H9 (cell line): ENCODE measurements around the gene FNIP1. TPM values are rescaled to one million over a fixed set of nuclear protein-coding genes. Genes with fewer than 3 reads are reported as not detected.

Experiments used
- DNase-seq: peaks from one replicate; pipeline ENCODE4 v3.0.0-alpha.2; 2017
- H2AFZ ChIP-seq: one replicate; pipeline ENCODE4 v1.6.1; 2013; ENCODE audit warnings: mild to moderate bottlenecking, low read length, control low read depth, moderate library complexity
- H2AK5ac ChIP-seq: 2 replicates; pipeline ENCODE4 v1.6.1; 2013; ENCODE audit warnings: low read length, control low read depth, mixed read lengths; ENCODE audit not compliant: insufficient read length
- H2BK120ac ChIP-seq: one replicate; pipeline ENCODE4 v1.6.1; 2013; ENCODE audit warnings: low read depth, mild to moderate bottlenecking, low read length, control low read depth, inconsistent platforms; ENCODE audit not compliant: poor library complexity, severe bottlenecking
- H2BK12ac ChIP-seq: 2 replicates; pipeline ENCODE4 v1.6.1; 2013; ENCODE audit warnings: low read length, control low read depth, mixed read lengths, low read depth; ENCODE audit not compliant: insufficient read length
- H2BK15ac ChIP-seq: 2 replicates; pipeline ENCODE4 v1.6.1; 2013; ENCODE audit warnings: low read depth, low read length, control low read depth
- H2BK20ac ChIP-seq: one replicate; pipeline ENCODE4 v1.6.1; 2013; ENCODE audit warnings: low read depth, mild to moderate bottlenecking, low read length, control low read depth, inconsistent platforms; ENCODE audit not compliant: poor library complexity, severe bottlenecking
- H2BK5ac ChIP-seq: 2 replicates; pipeline ENCODE4 v1.6.1; 2013; ENCODE audit warnings: low read length, control low read depth, mixed read lengths; ENCODE audit not compliant: insufficient read length
- H3K14ac ChIP-seq: 2 replicates; pipeline ENCODE4 v1.6.1; 2013; ENCODE audit warnings: low read length, control low read depth; ENCODE audit not compliant: insufficient read depth
- H3K18ac ChIP-seq: 2 replicates; pipeline ENCODE4 v1.6.1; 2013; ENCODE audit warnings: low read depth, mild to moderate bottlenecking, mixed read lengths, low read length, control low read depth; ENCODE audit not compliant: insufficient read length
- H3K23ac ChIP-seq: 2 replicates; pipeline ENCODE4 v1.6.1; 2013; ENCODE audit warnings: low read length, control low read depth, mixed read lengths, low read depth; ENCODE audit not compliant: insufficient read length
- H3K23me2 ChIP-seq: 2 replicates; pipeline ENCODE4 v1.6.1; 2013; ENCODE audit warnings: low read depth, mild to moderate bottlenecking, mixed read lengths, low read length, control low read depth; ENCODE audit not compliant: insufficient read length, poor library complexity, severe bottlenecking
- H3K27ac ChIP-seq: 2 replicates; pipeline ENCODE4 v1.5.1; 2013; ENCODE audit warnings: low read length, control low read depth, mixed read lengths, low read depth; ENCODE audit not compliant: insufficient read length
- H3K27me3 ChIP-seq: 2 replicates; pipeline ENCODE4 v1.6.1; 2013; ENCODE audit warnings: low read length, control low read depth, inconsistent platforms; ENCODE audit not compliant: insufficient read depth
- H3K4ac ChIP-seq: 2 replicates; pipeline ENCODE4 v1.6.1; 2013; ENCODE audit warnings: low read depth, mild to moderate bottlenecking, control low read depth, inconsistent platforms, low read length, moderate library complexity
- H3K4me1 ChIP-seq: 2 replicates; pipeline ENCODE4 v1.6.1; 2013; ENCODE audit warnings: low read length, control low read depth, inconsistent platforms; ENCODE audit not compliant: insufficient read depth
- H3K4me2 ChIP-seq: 2 replicates; pipeline ENCODE4 v1.6.1; 2013; ENCODE audit warnings: low read length, control low read depth, mixed read lengths; ENCODE audit not compliant: insufficient read length, insufficient read depth
- H3K56ac ChIP-seq: 2 replicates; pipeline ENCODE4 v1.6.1; 2013; ENCODE audit warnings: low read depth, mild to moderate bottlenecking, mixed read lengths, low read length, control low read depth; ENCODE audit not compliant: insufficient read length
- H3K79me1 ChIP-seq: 2 replicates; pipeline ENCODE4 v1.6.1; 2013; ENCODE audit warnings: low read depth, mild to moderate bottlenecking, moderate library complexity, low read length, control low read depth, inconsistent platforms; ENCODE audit not compliant: insufficient read depth, poor library complexity, severe bottlenecking
- H3K79me2 ChIP-seq: 2 replicates; pipeline ENCODE4 v1.6.1; 2013; ENCODE audit warnings: low read length, control low read depth, inconsistent platforms; ENCODE audit not compliant: insufficient read depth
- H3K9ac ChIP-seq: 2 replicates; pipeline ENCODE4 v1.6.1; 2013; ENCODE audit warnings: low read length, control low read depth, mixed read lengths; ENCODE audit not compliant: insufficient read length; ENCODE audit errors: extremely low read depth
- H3K9me3 ChIP-seq: one replicate; pipeline ENCODE4 v1.6.1; 2013; ENCODE audit warnings: low read depth, low read length, inconsistent platforms; ENCODE audit not compliant: control insufficient read depth
- H3T11ph ChIP-seq: one replicate; pipeline ENCODE4 v1.6.1; 2013; ENCODE audit warnings: mild to moderate bottlenecking, low read length, control low read depth, inconsistent platforms
- H4K20me1 ChIP-seq: one replicate; pipeline ENCODE4 v1.6.1; 2013; ENCODE audit not compliant: control insufficient read depth, insufficient read length, insufficient read depth
- H4K5ac ChIP-seq: 2 replicates; pipeline ENCODE4 v1.6.1; 2013; ENCODE audit warnings: low read depth, mild to moderate bottlenecking, mixed read lengths, low read length, control low read depth; ENCODE audit not compliant: insufficient read length
- H4K8ac ChIP-seq: replicated peaks from 2 replicates; pipeline ENCODE4 v1.6.1; 2013; ENCODE audit warnings: low read length, control low read depth, mixed read lengths, low read depth; ENCODE audit not compliant: insufficient read length
- H4K91ac ChIP-seq: 2 replicates; pipeline ENCODE4 v1.6.1; 2013; ENCODE audit warnings: low read depth, mild to moderate bottlenecking, moderate library complexity, mixed read lengths, low read length, control low read depth; ENCODE audit not compliant: insufficient read length
- H3K27ac Mint-ChIP-seq, 3 experiments: 2 replicates in 2 of 3; 3 replicates in 1 of 3; pipeline ENCODE4 v1.8.0; 2020 to 2021; ENCODE audit warnings: mixed read lengths in 3 of 3, mild to moderate bottlenecking in 1 of 3, moderate library complexity in 1 of 3
- H3K27me3 Mint-ChIP-seq: 2 replicates; pipeline ENCODE4 v1.8.0; 2021; ENCODE audit warnings: low read depth, mild to moderate bottlenecking, moderate library complexity, mixed read lengths
- H3K36me3 Mint-ChIP-seq, 3 experiments: 2 replicates in 2 of 3; 3 replicates in 1 of 3; pipeline ENCODE4 v1.8.0; 2020 to 2021; ENCODE audit warnings: low read depth in 3 of 3, mixed read lengths in 3 of 3; ENCODE audit not compliant: insufficient read depth in 1 of 3
- H3K4me1 Mint-ChIP-seq, 2 experiments: 2 replicates each; pipeline ENCODE4 v1.8.0; 2020; ENCODE audit warnings: mixed read lengths in 2 of 2
- H3K4me3 Mint-ChIP-seq, 2 experiments: 2 replicates in 1 of 2; 3 replicates in 1 of 2; pipeline ENCODE4 v1.8.0; 2020 to 2021; ENCODE audit warnings: mild to moderate bottlenecking in 2 of 2, mixed read lengths in 2 of 2, moderate library complexity in 1 of 2
- H3K9me3 Mint-ChIP-seq, 2 experiments: 2 replicates in 1 of 2; 3 replicates in 1 of 2; pipeline ENCODE4 v1.8.0; 2020; ENCODE audit warnings: mild to moderate bottlenecking in 2 of 2, mixed read lengths in 2 of 2, moderate library complexity in 1 of 2
- CTCF ChIP-seq: fragments of 200-600 bp; sonication (generic); conservative IDR thresholded peaks from 3 replicates; pipeline ENCODE4 v1.8.0; 2021; ENCODE audit warnings: antibody characterized with exemption, mild to moderate bottlenecking
- WGBS: extraction: QIAGEN DNeasy Blood & Tissue Kit; methylation state at CpG from one replicate; pipeline ENCODE4 v1.1.7; 2013; ENCODE audit warnings: missing lambda C conversion rate, low lambda C conversion rate, mixed read lengths; ENCODE audit not compliant: insufficient read length; ENCODE audit errors: extremely low coverage; 5-methylcytosine and 5-hydroxymethylcytosine counted together
- total RNA-seq: library from RNA; stranded (reverse); gene quantifications from 2 replicates; pipeline ENCODE4 v1.2.1, GENCODE V29; 2021

The FNIP1 gene
- total RNA-seq, 1 experiment from 2014 or later, result 13.4 TPM

- Histone ChIP-seq H3K56ac (no peak overlapping the region), H2BK15ac (no peak overlapping the region), H3K27me3 (no peaks in the 10 kb centered on the region), H2BK120ac (no peak overlapping the region), H3K14ac (no peak overlapping the region), H3K23me2 (no peaks in the 10 kb centered on the region), H4K91ac (no peak overlapping the region), H3K4me1 (no peaks in the 10 kb centered on the region), H3K9ac (no peak overlapping the region), H3K27ac (no peak overlapping the region), H3K18ac (no peak overlapping the region), H2BK5ac (no peak overlapping the region), H3K79me1 (no peaks in the 10 kb centered on the region), H4K8ac (no peak overlapping the region), H2AK5ac (no peak overlapping the region), H3K4me2 (no peak overlapping the region), H4K5ac (no peak overlapping the region), H2AFZ (no peak overlapping the region), H3K23ac (no peak overlapping the region), H3K4ac (no peak overlapping the region), H4K20me1 (no peaks in the 10 kb centered on the region), H3T11ph (no peak overlapping the region), H2BK20ac (no peak overlapping the region), H2BK12ac (no peak overlapping the region), H3K79me2 (no peaks in the 10 kb centered on the region), H3K9me3 (no peaks in the 10 kb centered on the region)
- H3K4me3 Mint-ChIP-seq, result no peak overlapping the region
- H3K36me3 Mint-ChIP-seq, result no peaks in the 10 kb centered on the region; a peak in 2 of 7 replicates
- H3K4me1 Mint-ChIP-seq, result peaks cover 6 to 7% of the 10 kb centered on the region in 2 experiments
- no peaks in the 10 kb centered on the region for H3K27me3 Mint-ChIP-seq
- no peak for TF ChIP-seq CTCF
- H3K9me3 Mint-ChIP-seq, result no peaks in the 10 kb centered on the region
- H3K27ac Mint-ChIP-seq, result no peak overlapping the region
- no peak for DNase-seq
- no CpG with 5 or more reads among the region's 1 CpG for WGBS
These were observed 155.3 kb downstream of the FNIP1 start for GRCh38 chr5:131641494-131641893.
